GM10266 (cell line): ENCODE measurements around the gene OR10G7.

Source experiments
- DNase-seq: peaks from one replicate; pipeline ENCODE4 v3.0.0; 2012; ENCODE audit errors: extremely low spot score
- TF ChIP-seq, protein P1 (sequence below): IDR thresholded peaks from 2 replicates; pipeline ENCODE4 v1.5.1; 2012; ENCODE audit warnings: mild to moderate bottlenecking, low read depth; ENCODE audit not compliant: control insufficient read depth, insufficient read depth; ENCODE audit errors: missing control alignments

The OR10G7 gene

DNA sequence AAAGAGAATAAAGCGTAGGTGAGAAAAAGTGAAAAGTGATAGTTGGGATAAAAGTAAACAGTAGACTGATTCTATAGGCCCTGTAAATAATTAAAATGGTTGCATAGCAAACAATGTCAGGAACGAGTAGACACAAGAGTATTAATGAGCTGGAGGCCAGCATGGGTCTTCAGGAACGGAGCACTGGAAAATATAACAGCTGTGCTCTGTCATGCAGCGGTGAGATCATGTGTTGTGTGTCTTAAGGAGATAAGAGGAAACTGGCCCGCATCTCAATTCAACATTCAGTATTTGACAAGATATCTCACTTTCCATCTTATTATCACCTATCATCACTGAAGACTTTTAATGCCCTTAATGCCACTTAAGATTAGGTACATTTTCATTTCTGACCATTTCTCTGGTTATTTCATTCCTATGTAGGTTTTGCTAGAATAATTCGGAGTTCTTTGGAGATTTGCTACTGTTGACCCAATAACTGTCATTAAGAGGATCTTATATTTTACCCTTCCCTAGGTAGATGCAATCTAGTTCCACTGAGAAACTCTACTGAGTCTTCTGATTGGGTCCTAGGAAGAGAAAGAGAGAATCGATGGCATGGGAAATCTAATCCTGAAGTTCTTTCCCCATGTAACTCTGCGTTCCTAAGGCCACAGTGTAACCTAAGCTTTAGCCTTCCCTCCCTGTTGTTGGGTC is 38.7 kb upstream of the OR10G7 start:
- DNase-seq = no peak
- TF ChIP-seq, protein P1, sequence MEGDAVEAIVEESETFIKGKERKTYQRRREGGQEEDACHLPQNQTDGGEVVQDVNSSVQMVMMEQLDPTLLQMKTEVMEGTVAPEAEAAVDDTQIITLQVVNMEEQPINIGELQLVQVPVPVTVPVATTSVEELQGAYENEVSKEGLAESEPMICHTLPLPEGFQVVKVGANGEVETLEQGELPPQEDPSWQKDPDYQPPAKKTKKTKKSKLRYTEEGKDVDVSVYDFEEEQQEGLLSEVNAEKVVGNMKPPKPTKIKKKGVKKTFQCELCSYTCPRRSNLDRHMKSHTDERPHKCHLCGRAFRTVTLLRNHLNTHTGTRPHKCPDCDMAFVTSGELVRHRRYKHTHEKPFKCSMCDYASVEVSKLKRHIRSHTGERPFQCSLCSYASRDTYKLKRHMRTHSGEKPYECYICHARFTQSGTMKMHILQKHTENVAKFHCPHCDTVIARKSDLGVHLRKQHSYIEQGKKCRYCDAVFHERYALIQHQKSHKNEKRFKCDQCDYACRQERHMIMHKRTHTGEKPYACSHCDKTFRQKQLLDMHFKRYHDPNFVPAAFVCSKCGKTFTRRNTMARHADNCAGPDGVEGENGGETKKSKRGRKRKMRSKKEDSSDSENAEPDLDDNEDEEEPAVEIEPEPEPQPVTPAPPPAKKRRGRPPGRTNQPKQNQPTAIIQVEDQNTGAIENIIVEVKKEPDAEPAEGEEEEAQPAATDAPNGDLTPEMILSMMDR = no peak

DNA sequence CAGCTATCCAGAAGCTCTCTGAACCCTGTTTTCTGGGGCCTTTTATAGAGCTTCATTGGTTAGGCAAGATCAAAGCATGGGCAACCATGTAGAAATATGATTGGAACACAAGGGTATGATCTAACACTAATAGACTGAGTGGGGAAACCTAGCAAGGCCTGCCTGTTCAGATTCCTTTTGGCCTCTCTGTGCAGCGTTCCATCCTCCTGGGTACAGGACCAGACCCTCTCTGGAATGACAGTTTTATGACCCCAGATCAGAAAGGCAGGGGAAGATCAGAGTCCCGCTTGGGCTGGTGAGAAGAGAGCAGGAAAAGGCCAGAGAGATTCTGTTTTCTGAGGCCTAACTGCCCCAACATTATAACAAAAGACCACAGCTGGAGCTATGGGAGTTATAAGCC is 37.5 kb upstream of the OR10G7 start:
- no peak for DNase-seq
- TF ChIP-seq, protein P1 = no peak

DNA sequence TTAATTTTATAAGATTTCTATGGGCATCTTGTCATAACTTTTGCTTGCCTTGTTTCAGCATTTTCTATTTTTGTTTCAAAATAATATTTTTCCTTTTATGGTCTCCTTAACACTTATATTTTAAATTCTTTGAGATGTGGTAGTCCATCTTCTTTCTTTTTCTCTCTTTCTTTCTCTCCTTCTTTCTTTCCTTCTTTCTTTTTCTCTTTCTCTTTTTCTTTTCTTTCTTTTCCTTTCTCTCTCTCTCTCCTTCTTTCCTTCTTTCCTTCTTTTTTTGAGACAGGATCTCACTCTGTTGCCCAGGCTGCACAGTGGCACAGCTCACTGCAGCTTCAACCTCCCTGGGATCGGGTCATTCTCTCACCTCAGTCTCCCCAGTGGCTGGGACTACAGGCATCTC is 36.1 kb upstream of the OR10G7 start:
- DNase-seq = no peak
- TF ChIP-seq, protein P1 = no peak

DNA sequence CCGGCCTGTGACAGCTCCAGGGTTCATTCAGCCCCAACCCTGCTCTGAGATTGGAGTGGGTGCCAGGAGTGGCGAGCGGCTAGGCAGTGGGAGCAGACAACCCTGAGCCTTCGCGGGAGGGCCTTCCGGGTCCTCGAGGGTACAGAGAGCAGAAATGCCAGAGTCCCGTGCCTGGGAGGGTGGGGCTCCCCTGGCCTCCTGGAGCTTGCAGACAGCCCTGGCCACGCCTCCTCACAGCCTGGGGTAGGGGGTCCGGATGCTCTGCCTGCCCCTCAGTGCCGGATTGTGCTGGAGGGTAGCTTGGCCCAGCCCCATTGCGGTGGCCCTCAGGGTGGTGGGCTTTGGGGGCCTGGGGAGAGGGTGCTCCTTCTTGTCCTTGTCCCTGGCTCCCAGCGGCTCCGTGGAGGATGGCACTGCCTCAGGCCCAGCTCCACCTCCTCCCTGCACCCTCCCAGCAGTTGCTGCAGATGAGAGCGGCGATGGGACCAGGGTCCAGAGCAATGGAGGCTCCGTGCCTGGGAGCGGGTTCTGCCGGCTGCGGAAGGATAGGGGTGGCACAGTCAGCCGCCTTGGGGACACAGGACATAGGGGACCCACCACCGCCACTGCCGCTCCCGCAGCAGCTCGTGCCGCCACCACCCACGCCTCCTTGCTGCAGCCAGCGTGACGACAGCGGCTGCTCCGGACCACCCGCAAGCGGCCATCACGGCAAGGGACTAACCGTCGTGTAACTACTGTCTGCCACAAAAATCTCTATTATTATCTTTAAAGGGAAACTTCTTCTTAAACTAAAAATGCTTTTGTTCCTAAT is 34.9 kb upstream of the OR10G7 start:
- peak; percentile 19 for DNase-seq
- TF ChIP-seq, protein P1 = no peak

DNA sequence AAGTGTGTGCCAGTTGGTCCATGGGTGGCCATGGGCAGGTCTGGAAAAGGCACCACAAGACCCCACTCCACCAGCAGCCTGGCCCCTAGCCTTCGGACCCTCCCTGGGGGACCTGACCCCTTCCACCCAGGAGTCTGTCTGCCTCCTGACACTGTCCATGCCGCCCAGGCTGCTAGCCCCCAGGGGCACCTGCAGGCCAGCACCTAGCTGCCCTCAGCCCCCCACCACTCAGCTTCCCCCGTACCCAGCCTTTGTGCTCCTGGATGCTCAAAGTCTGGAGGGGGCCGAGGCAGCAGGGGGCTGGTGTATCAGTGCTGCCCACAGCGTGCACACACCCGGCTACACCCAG is 34.3 kb upstream of the OR10G7 start:
- TF ChIP-seq, protein P1 = no peak
- DNase-seq = no peak

DNA sequence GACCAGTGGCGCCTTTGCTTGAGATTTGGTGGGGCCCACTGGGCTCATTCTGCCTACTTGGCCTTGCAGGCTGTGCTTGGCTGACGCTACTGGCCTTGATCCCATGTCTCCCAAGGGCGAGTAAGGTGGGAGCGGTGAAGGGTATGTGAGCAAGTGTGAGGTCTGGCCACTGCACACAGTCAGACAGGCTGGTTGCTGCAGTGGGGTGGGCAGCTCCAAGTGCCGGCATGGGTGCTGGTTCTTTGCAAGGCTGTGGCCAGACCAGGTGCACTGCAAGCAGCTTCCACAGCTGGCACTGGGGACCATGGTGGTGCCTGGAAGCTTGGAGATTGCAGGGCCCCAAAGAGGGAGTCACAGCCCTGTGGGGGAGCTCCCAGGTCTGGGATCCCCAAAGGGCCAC is 33.4 kb upstream of the OR10G7 start:
- DNase-seq = no peak

More for the DNA sequence above, 33.4 kb upstream of the OR10G7 start:
- TF ChIP-seq, protein P1 = no peak
